Measurements from ENCODE around the gene AGER. TPM values are rescaled to one million over a fixed set of nuclear protein-coding genes. Genes with fewer than 3 reads are reported as not detected.
A peak's percentile ranks its signal among the peaks of the same experiment; 100 is the strongest.

The AGER gene
- total RNA-seq, 4 donors from 2014 or later: 4.0 to 12.7 (median 5.8) TPM

DNA sequence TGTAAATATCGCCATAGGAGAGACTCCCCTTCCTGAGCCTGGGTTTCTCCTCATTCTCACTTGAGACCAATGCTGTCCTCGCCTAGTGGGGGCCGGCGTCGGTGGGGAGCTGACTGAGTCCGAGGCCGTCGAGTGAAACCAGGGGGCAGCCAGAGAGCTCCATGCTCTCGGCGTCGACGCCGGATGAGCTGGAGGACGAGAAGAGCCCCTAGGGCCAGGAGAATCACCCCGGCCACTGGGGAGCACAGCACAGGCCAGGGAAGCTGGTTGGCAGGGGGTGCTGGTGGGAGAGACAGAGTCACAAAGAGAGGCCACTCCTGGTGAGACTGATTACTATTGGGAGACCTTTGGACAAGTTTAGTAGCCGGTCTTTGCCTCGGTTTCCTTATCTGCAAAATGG lies 14.8 kb upstream of the AGER start:
- H3K4me1 ChIP-seq: peaks cover 0 to 24% (median 22%) of the 10 kb centered on the region in 4 donors
- H3K36me3 ChIP-seq: no peaks in the 10 kb centered on the region
- TF ChIP-seq, protein P1, sequence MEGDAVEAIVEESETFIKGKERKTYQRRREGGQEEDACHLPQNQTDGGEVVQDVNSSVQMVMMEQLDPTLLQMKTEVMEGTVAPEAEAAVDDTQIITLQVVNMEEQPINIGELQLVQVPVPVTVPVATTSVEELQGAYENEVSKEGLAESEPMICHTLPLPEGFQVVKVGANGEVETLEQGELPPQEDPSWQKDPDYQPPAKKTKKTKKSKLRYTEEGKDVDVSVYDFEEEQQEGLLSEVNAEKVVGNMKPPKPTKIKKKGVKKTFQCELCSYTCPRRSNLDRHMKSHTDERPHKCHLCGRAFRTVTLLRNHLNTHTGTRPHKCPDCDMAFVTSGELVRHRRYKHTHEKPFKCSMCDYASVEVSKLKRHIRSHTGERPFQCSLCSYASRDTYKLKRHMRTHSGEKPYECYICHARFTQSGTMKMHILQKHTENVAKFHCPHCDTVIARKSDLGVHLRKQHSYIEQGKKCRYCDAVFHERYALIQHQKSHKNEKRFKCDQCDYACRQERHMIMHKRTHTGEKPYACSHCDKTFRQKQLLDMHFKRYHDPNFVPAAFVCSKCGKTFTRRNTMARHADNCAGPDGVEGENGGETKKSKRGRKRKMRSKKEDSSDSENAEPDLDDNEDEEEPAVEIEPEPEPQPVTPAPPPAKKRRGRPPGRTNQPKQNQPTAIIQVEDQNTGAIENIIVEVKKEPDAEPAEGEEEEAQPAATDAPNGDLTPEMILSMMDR (IDR thresholded peaks at IDR 0.05): no peak
- TF ChIP-seq POLR2A (IDR thresholded peaks at IDR 0.05) (no peak), EP300 (IDR thresholded peaks at IDR 0.05) (no peak)
- no peak overlapping the region for H3K4me3 ChIP-seq
- no peaks in the 10 kb centered on the region for H3K27me3 ChIP-seq
- 87 to 89% methylated on average over 17 of the region's 17 CpGs for WGBS, 2 donors
- peak overlapping the region in 1 of 4 donors; percentile 100 for H3K27ac ChIP-seq
- H3K9me3 ChIP-seq: no peaks in the 10 kb centered on the region
- no peak for DNase-seq (ENCODE audit: low spot score in 2 of 2)

DNA sequence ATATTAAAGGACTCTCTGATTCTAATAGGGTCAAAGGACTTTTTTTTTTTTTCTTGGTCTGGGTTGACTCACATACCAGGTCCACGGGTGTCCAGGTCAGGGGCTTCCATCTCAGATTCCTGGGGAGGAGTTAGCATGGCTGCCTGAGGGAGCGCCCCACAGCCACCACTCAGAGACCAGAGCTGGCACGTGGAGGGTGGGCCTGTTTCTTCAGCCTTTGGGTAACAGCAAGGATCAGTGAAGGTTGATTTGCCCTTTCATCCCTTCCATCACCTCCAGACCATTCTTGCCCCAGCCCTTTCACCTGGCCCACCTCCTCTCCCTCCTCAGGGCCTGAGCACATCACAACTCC lies 14.3 kb upstream of the AGER start:
- H3K4me1 ChIP-seq: peaks cover 0 to 30% (median 25%) of the 10 kb centered on the region in 4 donors
- H3K4me3 ChIP-seq: no peak overlapping the region
- H3K9me3 ChIP-seq: no peaks in the 10 kb centered on the region
- no peak for DNase-seq (ENCODE audit: low spot score in 2 of 2)
- no peak for TF ChIP-seq POLR2A (IDR thresholded peaks at IDR 0.05)
- TF ChIP-seq, protein P1 (IDR thresholded peaks at IDR 0.05): no peak
- TF ChIP-seq EP300 (IDR thresholded peaks at IDR 0.05): no peak
- peak overlapping the region in 2 of 4 donors; percentile 99 to 100 for H3K27ac ChIP-seq
- WGBS, 2 donors: 69 to 75% methylated on average over 3 of the region's 3 CpGs
- no peaks in the 10 kb centered on the region for H3K27me3 ChIP-seq
- H3K36me3 ChIP-seq: no peaks in the 10 kb centered on the region

- H3K36me3 ChIP-seq: no peaks in the 10 kb centered on the region
- H3K27me3 ChIP-seq: no peaks in the 10 kb centered on the region
- peak in 1 of 2 donors; percentile 43 for DNase-seq (ENCODE audit: low spot score in 2 of 2)
- peaks cover 0 to 44% (median 36%) of the 10 kb centered on the region in 4 donors for H3K4me1 ChIP-seq
- TF ChIP-seq EP300 (IDR thresholded peaks at IDR 0.05): peak in 1 of 2 donors; percentile 23
- TF ChIP-seq, protein P1 (IDR thresholded peaks at IDR 0.05): peak in 2 of 5 experiments; percentile 10 to 34
- TF ChIP-seq POLR2A (IDR thresholded peaks at IDR 0.05): peak in 1 of 2 donors; percentile 36
- peak overlapping the region; percentile 48 to 94 (median 76) for H3K4me3 ChIP-seq
- no peaks in the 10 kb centered on the region for H3K9me3 ChIP-seq
- H3K27ac ChIP-seq: peak overlapping the region; percentile 96 to 100 (median 100)
- 11 to 15% methylated on average over 26 to 28 of the region's 28 CpGs for WGBS, 2 donors
These were observed 12.9 kb upstream of the AGER start for GRCh38 chr6:32196682-32197616.

DNA sequence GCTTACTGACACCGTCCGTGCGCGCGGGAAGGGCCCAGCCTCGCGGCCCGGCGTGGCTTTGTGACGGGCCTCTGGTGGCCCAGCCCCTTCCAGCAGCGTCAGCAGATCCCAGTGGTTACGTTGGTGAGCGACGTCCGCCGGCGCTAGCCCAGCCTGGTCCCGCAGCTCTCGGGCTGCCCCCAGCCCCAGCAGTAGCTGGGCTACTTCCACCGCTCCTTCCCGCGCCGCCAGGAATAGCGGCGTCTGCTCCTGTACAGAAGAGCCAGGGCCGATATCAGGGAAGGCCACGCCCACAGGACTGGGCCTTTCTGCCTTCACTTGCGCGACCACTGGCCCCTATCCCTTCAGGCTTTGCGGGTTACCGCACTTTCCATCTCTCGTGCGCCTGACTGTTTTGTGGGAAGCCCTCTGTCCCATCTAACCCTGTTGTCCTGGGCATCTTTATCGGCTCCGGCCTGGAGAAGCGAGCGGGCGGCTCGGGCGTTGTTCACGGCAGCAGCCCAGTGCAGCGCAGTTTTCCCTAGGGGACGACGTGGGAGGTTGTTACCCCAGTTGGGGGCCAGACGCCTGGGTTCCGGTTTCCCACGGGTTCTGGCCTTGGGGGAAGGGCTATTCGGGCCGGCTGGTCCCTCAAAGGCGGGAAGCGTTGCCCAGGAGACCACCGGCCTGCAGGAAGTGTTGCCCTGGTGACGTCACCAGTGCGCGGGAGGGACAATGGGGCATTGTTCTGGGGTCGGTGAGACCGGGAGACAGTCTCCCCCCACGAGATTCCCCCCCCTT lies 12.0 kb upstream of the AGER start:
- H3K4me1 ChIP-seq: peaks cover 0 to 52% (median 42%) of the 10 kb centered on the region in 4 donors
- TF ChIP-seq EP300 (IDR thresholded peaks at IDR 0.05): peak; percentile 75 to 98
- TF ChIP-seq, protein P1 (IDR thresholded peaks at IDR 0.05): peak in 1 of 5 experiments; percentile 0
- peak; percentile 98 to 99 for TF ChIP-seq POLR2A (IDR thresholded peaks at IDR 0.05)
- WGBS, 2 donors: 0% methylated on average over 27 to 30 of the region's 58 CpGs

More for the DNA sequence above, 12.0 kb upstream of the AGER start:
- Histone ChIP-seq H3K36me3 (no peaks in the 10 kb centered on the region), H3K4me3 (peak overlapping the region; percentile 48 to 94 (median 76)), H3K9me3 (no peaks in the 10 kb centered on the region), H3K27me3 (no peaks in the 10 kb centered on the region), H3K27ac (peak overlapping the region; percentile 96 to 100 (median 100))
- DNase-seq (ENCODE audit: low spot score in 2 of 2): peak; percentile 92 to 94
